Measurements from ENCODE around the gene CLDN9.
"Not testable (repeated sequence)": the region's sequence is repeated elsewhere in the genome, so short reads cannot be mapped to it uniquely, and the experiment has no call there.

CLDN9 gene

DNA sequence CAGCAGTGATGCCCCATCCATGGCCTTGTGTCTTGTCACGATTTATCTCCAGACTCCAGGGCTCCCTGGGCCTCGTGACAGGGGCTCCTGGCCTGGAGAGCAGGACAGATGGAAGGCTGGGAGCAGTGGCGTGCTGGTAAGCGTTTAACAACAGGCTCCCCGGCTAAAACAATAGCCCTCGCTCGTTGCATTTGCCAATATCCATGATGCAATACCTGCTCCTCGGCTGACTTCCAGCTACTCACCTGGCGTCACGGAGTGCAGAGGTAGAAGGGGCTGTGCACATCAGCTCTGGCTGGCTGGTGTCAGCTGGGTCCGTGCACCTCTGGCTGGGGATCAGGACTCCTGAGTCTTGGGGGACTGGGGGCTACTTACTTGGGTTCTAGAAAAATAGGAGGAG, 25.5 kb downstream of the CLDN9 start:
- no peak for TF ChIP-seq JUND (IDR thresholded peaks at IDR 0.05; ENCODE audit: low read depth)
- DNase-seq (ENCODE audit: low read depth in 1 of 2, low spot score in 1 of 2): peak in 1 of 2 experiments; percentile 72
- in situ Hi-C loops (cut with HindIII; ENCODE audit: low pct_unique_long_range_greater_than_20kb, low sequenced_read_pairs): no loop called here

DNA sequence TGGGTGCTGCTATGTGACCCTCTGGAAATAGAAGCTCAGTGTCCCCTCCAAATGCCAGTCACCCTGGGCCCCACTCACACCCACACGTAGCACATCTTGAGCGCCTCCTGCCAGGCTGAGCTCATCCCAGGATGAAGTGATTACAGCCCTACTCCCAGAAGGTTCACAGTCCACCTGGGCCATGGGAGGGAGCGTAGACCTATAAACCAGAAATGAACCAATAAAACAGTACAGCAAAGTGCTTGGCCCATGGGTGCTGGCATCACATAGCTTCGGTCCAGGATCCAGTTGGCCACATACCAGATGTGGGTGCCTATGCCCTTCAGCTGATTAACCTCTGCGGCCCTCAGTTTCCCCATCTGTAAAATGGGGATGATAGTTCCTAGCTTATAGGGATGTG, 26.2 kb downstream of the CLDN9 start:
- TF ChIP-seq JUND (IDR thresholded peaks at IDR 0.05; ENCODE audit: low read depth): no peak
- DNase-seq (ENCODE audit: low read depth in 1 of 2, low spot score in 1 of 2): no peak
- in situ Hi-C loops (cut with HindIII; ENCODE audit: low pct_unique_long_range_greater_than_20kb, low sequenced_read_pairs): no loop called here

DNA sequence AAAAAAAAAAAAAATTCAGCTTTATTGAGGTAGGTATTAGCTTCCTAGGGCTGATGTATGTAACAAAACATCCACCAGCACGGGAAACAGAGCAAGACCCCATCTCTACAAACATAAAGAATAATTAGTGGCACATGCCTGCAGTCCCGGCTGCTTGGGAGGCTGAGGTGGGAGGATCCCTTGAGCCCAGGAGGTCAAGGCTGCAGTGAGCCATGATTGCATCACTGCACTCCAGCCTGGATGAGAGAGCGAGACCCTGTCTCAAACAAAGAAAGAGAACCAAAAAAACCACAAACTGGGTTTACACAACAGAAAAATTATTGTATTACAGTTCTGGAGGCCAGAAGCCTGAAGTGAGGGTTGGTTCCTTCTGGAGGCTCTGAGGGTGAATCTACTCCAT, 29.7 kb downstream of the CLDN9 start:
- DNase-seq (ENCODE audit: low read depth in 1 of 2, low spot score in 1 of 2): no peak
- TF ChIP-seq JUND (IDR thresholded peaks at IDR 0.05; ENCODE audit: low read depth): no peak
- in situ Hi-C loops (cut with HindIII; ENCODE audit: low pct_unique_long_range_greater_than_20kb, low sequenced_read_pairs): no loop called here

DNA sequence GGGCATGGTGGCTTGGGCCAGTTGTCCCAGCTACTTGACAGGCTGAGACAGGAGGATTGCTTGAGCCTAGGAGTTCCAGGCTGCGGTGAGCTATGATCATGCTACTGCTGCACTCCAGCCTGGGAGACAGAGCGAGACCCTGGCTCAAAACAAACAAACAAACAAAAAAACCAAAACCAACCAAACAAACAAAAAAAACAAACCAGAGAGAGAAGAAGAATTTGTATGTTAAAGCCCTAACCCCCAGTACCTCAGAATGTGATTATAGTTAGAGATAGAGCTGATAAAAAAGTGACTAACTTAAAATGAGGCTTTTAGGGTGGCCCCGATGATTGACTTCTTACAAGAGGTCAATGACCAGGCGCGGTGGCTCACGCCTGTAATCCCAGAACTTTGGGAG, 32.0 kb downstream of the CLDN9 start:
- in situ Hi-C loops (cut with HindIII; ENCODE audit: low pct_unique_long_range_greater_than_20kb, low sequenced_read_pairs): no loop called here
- DNase-seq (ENCODE audit: low read depth in 1 of 2, low spot score in 1 of 2): no peak
- no peak for TF ChIP-seq JUND (IDR thresholded peaks at IDR 0.05; ENCODE audit: low read depth)

DNA sequence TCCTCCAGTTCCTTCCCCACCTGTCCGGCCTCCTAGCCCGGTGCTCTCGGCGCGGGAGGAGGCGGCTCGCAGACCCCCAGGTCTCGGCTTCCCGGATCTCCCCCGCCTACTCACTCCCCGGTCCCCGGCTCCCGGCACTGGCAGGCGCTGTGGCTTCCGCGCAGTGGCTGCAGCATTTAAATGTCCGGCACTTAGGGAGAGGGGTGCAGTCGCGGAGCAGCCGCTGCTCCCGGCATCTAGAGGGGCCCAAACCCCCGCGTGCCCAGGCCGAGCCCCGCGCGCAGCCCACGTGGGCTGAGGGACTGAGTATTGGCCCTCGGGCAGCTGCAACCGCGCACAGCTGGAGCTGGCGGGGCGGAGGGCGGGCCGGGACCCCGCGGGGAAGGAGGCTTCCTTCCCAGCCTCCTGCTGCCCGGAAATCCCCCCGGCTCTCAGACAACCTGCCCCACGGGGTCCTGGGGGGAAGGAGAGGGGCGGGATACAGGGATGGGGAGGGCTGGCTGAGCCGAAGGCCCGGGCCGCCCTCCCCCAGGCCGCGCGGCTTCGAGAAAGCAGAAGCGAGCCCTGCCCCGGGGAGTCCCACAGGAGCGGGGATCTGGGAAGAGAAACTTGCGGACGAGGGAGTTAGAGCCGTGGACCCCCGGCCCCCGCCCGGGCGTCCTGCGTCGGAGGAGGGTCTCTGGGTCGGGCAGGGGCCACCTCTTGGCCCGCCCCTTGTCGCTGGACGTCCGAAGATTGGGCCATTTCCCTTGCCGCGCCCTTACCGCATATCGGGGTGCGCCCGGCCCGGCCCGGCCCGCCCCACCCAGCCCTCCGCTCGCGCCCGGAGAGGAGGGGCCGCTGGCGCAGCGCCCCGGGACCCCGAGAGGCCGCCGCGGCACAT, 33.3 kb downstream of the CLDN9 start, which contains the start of gene MMP25:
Gene MMP25 (plus strand): TSS at position 804 of the 883 bp plus-strand sequence. CDS start 357 bp downstream, outside the sequence.
- no peak for TF ChIP-seq JUND (IDR thresholded peaks at IDR 0.05; ENCODE audit: low read depth)
- in situ Hi-C loops (cut with HindIII; ENCODE audit: low pct_unique_long_range_greater_than_20kb, low sequenced_read_pairs): no loop called here
- peak in 1 of 2 experiments; percentile 72 for DNase-seq (ENCODE audit: low read depth in 1 of 2, low spot score in 1 of 2)

DNA sequence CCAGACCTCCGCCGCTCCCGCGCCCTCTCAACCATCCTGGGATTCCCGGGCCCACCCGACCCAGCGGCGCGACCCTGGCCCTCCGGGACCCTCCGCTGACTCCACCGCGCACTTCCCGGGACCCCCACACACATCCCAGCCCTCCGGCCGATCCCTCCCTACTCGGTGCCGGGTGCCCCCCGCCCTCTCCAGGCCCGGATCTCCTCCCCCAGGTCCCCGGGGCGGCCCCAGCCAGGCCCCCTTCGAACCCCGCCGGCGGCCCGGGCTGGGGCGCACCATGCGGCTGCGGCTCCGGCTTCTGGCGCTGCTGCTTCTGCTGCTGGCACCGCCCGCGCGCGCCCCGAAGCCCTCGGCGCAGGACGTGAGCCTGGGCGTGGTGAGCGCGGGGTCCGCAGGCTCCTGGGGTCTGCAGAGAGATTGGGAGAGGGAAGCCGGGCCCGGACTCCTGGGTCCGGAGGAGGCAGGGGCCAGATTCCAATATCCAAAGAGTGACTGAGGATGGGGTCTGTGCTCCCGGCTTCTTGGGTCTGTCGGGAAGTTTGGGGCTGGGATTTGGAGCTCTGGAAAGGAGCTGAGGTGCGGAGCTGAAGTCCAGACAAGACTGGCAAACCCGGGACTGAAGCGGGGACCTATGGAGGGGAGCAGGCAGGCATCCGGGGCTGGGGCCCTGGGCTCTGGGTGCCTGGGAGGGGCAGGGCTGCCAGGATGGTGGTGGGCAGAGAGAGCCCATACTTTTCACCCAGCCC, 34.1 kb downstream of the CLDN9 start:
- no peak for DNase-seq (ENCODE audit: low read depth in 1 of 2, low spot score in 1 of 2)
- TF ChIP-seq JUND (IDR thresholded peaks at IDR 0.05; ENCODE audit: low read depth): no peak
- in situ Hi-C loops (cut with HindIII; ENCODE audit: low pct_unique_long_range_greater_than_20kb, low sequenced_read_pairs): no loop called here

DNA sequence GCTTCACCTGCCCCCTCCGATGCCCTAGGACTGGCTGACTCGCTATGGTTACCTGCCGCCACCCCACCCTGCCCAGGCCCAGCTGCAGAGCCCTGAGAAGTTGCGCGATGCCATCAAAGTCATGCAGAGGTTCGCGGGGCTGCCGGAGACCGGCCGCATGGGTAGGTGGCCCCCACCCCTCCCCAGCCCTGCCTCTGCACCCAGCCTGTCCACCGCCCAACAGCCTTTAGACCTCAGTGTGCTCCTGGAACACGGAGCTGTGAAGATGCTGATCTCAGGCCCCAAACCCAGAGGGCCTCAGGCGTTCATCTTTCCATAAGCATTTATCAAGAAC, 34.6 kb downstream of the CLDN9 start:
- in situ Hi-C loops (cut with HindIII; ENCODE audit: low pct_unique_long_range_greater_than_20kb, low sequenced_read_pairs): no loop called here
- TF ChIP-seq JUND (IDR thresholded peaks at IDR 0.05; ENCODE audit: low read depth): no peak
- DNase-seq (ENCODE audit: low read depth in 1 of 2, low spot score in 1 of 2): no peak

DNA sequence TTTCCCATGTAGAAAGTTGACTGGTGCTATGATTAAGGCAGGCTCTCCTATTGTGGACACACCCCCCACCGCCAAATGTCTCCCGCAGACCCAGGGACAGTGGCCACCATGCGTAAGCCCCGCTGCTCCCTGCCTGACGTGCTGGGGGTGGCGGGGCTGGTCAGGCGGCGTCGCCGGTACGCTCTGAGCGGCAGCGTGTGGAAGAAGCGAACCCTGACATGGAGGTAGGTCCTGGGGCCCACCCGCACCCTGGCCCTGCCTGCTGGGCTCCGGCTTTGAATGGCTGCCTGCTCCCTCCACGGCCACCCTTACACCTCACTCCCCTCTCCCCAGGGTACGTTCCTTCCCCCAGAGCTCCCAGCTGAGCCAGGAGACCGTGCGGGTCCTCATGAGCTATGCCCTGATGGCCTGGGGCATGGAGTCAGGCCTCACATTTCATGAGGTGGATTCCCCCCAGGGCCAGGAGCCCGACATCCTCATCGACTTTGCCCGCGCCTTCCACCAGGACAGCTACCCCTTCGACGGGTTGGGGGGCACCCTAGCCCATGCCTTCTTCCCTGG, 37.3 kb downstream of the CLDN9 start:
- no peak for TF ChIP-seq JUND (IDR thresholded peaks at IDR 0.05; ENCODE audit: low read depth)
- in situ Hi-C loops (cut with HindIII; ENCODE audit: low pct_unique_long_range_greater_than_20kb, low sequenced_read_pairs): no loop called here
- no peak for DNase-seq (ENCODE audit: low read depth in 1 of 2, low spot score in 1 of 2)

DNA sequence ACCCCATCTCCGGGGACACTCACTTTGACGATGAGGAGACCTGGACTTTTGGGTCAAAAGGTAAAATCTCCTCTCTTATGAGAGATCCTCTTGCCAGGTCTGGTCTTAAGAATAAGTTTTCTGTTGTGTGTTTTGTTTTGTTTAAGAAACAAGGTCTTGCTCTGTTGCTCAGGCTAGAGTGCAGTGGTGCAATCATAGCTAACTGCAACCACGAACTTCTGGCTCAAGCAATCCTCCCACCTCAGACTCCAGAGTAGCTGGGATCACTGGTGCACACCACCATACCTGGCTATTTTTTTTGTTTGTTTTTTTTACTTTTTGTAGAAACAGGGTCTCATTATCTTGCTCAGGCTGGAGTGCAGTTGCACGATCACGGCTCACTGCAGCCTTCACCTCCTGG, 37.8 kb downstream of the CLDN9 start:
- no peak for TF ChIP-seq JUND (IDR thresholded peaks at IDR 0.05; ENCODE audit: low read depth)
- in situ Hi-C loops (cut with HindIII; ENCODE audit: low pct_unique_long_range_greater_than_20kb, low sequenced_read_pairs): no loop called here
- DNase-seq (ENCODE audit: low read depth in 1 of 2, low spot score in 1 of 2): no peak

DNA sequence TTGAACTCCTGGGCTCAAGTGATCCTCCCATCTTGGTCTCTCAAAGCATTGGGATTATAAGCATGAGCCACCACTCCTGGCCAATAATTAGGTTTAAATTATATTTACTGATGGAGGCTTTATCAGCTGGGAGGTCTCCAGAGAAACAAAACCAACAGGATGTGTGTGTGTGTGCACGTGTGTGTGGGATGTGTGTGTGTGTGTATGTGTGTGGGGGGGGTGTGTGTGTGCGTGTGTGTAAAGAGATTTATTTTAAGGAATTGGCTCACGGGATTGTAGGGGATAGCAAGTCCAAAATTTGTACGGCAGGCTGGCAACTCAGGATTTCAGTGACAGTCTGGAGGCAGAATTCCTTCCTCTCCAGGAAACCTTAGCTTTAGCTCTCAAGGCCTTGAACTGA, 38.3 kb downstream of the CLDN9 start:
- no peak for TF ChIP-seq JUND (IDR thresholded peaks at IDR 0.05; ENCODE audit: low read depth)
- in situ Hi-C loops (cut with HindIII; ENCODE audit: low pct_unique_long_range_greater_than_20kb, low sequenced_read_pairs): no loop called here
- DNase-seq (ENCODE audit: low read depth in 1 of 2, low spot score in 1 of 2): no peak

DNA sequence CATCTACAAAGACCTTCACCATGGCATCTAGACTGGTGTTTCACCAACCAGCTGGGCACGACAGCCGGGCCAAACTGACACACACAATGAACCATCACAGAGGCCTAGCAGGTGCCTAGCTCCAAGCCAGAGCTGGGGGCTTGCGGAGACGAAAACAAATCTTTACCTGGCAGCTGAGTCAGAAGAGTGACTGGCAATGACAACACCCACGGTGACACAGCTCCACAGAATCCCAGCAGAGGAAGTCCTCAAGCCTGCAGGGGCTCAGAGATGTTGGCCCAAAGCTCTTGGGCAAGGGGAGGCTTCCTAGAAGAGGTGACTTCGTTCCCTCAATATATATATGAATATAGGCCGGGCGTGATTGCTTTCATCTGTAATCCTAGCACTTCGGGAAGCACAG, 38.8 kb downstream of the CLDN9 start:
- in situ Hi-C loops (cut with HindIII; ENCODE audit: low pct_unique_long_range_greater_than_20kb, low sequenced_read_pairs): no loop called here
- no peak for TF ChIP-seq JUND (IDR thresholded peaks at IDR 0.05; ENCODE audit: low read depth)
- no peak for DNase-seq (ENCODE audit: low read depth in 1 of 2, low spot score in 1 of 2)

DNA sequence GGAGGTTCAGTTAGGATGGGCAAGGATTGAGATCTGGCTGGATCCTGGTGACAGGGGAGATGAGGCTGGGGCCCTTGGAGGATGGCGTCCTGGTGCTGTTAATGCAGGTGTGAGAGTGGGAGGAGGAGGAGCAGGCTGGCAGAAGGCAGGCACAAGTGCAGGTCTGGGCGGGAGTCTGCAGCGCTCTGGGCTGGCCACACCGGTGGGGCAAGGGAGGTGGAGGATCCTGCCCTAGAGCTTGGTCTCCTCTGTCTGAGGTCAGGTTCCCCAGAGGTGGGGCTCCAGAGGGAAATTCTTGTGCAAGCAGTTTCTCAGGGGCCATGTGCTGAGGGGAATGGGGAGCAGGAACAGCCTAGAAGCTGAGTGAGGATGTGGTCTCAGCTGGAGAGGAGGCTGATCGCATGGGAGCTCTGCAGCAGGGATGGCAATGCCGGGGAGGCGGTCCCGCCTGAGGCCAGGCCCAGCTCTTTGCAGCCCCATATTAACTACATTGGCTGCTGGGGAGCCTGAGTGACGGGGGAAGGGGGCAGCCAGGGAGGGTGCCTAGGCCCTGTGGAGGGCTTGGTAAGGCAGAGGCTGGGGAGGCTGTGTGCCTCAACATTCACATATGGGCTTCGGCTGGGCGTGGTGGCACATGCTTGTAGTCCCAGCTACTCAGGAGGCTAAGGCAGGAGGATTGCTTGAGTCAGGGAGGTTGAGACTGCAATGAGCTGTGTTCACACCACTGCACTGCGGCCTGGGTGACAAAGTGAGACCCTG, 40.0 kb downstream of the CLDN9 start:
- DNase-seq (ENCODE audit: low read depth in 1 of 2, low spot score in 1 of 2); in situ Hi-C loops (cut with HindIII; ENCODE audit: low pct_unique_long_range_greater_than_20kb, low sequenced_read_pairs): not testable (repeated sequence)

DNA sequence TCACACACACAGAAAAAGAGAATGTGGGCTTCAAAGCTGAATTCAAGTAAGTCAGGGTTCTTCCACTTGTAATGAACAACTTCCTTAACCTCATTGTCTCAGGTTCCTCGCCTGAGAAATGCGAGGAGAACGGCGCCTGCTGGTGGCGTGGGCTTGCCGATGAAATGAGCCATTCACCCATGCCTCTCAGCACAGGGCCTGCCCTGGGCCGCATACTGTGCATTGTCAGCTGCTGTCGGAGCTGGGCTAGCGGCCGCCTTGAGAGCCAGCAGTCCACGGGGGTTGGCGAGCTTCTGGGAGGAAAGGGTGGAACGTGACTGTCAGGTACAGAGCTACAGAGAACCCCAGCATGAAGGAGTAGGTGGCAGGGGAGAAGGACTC, 40.6 kb downstream of the CLDN9 start:
- in situ Hi-C loops (cut with HindIII; ENCODE audit: low pct_unique_long_range_greater_than_20kb, low sequenced_read_pairs); DNase-seq (ENCODE audit: low read depth in 1 of 2, low spot score in 1 of 2): not testable (repeated sequence)
